WTC11 (cell line): ENCODE results near the gene FDXR. TPM values are rescaled to one million over a fixed set of nuclear protein-coding genes. Genes with fewer than 3 reads are reported as not detected.
A peak's percentile ranks its signal among the peaks of the same experiment; 100 is the strongest.

Experiments
- ATAC-seq: fragments of 200-7000 bp; cut with Tn5 transposase; 2 replicates; pipeline ENCODE4 v1.10.0; 2021; ENCODE audit warnings: mild to moderate bottlenecking, moderate library complexity
- CTCF ChIA-PET: fragments of 300-600 bp; sonication (Branson Sonifier 250); formaldehyde crosslinking; loops from one replicate; lab custom pipeline; 2021; ENCODE audit warnings: antibody characterized with exemption; lab: Charles Lee
- POLR2A ChIA-PET: fragments of 350-600 bp; sonication (Branson Sonifier 250); formaldehyde crosslinking; loops from one replicate; lab custom pipeline; 2021; ENCODE audit warnings: antibody characterized with exemption; lab: Charles Lee
- DNase-seq: peaks from one replicate; pipeline ENCODE4 v3.0.0; 2021; ENCODE audit warnings: low spot score
- H3K27ac Mint-ChIP-seq: 2 replicates; pipeline ENCODE4 v1.8.0; 2021; ENCODE audit warnings: mixed read lengths
- H3K27me3 Mint-ChIP-seq: 2 replicates; pipeline ENCODE4 v1.8.0; 2021; ENCODE audit warnings: low read depth, mild to moderate bottlenecking, moderate library complexity, mixed read lengths
- H3K36me3 Mint-ChIP-seq: 2 replicates; pipeline ENCODE4 v1.8.0; 2021; ENCODE audit warnings: mixed read lengths
- H3K4me1 Mint-ChIP-seq: 2 replicates; pipeline ENCODE4 v1.8.0; 2022; ENCODE audit warnings: mixed read lengths
- H3K4me3 Mint-ChIP-seq: 2 replicates; pipeline ENCODE4 v1.8.0; 2021; ENCODE audit warnings: mild to moderate bottlenecking, moderate library complexity, mixed read lengths
- H3K9me3 Mint-ChIP-seq: 2 replicates; pipeline ENCODE4 v1.8.0; 2021; ENCODE audit warnings: mixed read lengths
- ATF6 ChIP-seq: sonication (generic); formaldehyde crosslinking; IDR thresholded peaks from 2 replicates; pipeline ENCODE4 v1.8.1; 2023; ENCODE audit warnings: mild to moderate bottlenecking, missing genetic modification reagents
- CTCF ChIP-seq: fragments of 200-600 bp; IDR thresholded peaks from 2 replicates; pipeline ENCODE4 v1.8.0; 2022; ENCODE audit warnings: antibody characterized with exemption
- FOXP1 ChIP-seq: sonication (generic); formaldehyde crosslinking; IDR thresholded peaks from 2 replicates; pipeline ENCODE4 v1.8.0; 2022; ENCODE audit warnings: missing genetic modification reagents, mild to moderate bottlenecking, moderate library complexity, borderline replicate concordance
- GABPB1 ChIP-seq: sonication (generic); formaldehyde crosslinking; IDR thresholded peaks from 2 replicates; pipeline ENCODE4 v1.8.1; 2023; ENCODE audit warnings: mild to moderate bottlenecking, missing genetic modification reagents
- GTF2I ChIP-seq: fragments of 250-450 bp; sonication (Bioruptor Pico); conservative IDR thresholded peaks from 2 replicates; pipeline ENCODE4 v1.4.0; 2021; ENCODE audit warnings: mild to moderate bottlenecking
- HMGA2 ChIP-seq: fragments of 250-450 bp; sonication (Bioruptor Pico); IDR thresholded peaks from 2 replicates; pipeline ENCODE4 v1.4.0; 2021; ENCODE audit warnings: mild to moderate bottlenecking, moderate library complexity
- NFYB ChIP-seq: sonication (generic); formaldehyde crosslinking; conservative IDR thresholded peaks from 2 replicates; pipeline ENCODE4 v1.8.0; 2022; ENCODE audit warnings: low read depth, missing genetic modification reagents
- OVOL2 ChIP-seq: fragments of 250-450 bp; sonication (Bioruptor Pico); IDR thresholded peaks from 2 replicates; pipeline ENCODE4 v1.9.0; 2021; ENCODE audit warnings: mild to moderate bottlenecking, borderline replicate concordance
- PRRX2 ChIP-seq: fragments of 250-450 bp; sonication (Bioruptor Pico); IDR thresholded peaks from 2 replicates; pipeline ENCODE4 v1.8.0; 2021; ENCODE audit warnings: mild to moderate bottlenecking
- SMAD4 ChIP-seq: sonication (generic); formaldehyde crosslinking; IDR thresholded peaks from 2 replicates; pipeline ENCODE4 v1.8.0; 2022; ENCODE audit warnings: mild to moderate bottlenecking, missing genetic modification reagents
- SOX15 ChIP-seq: fragments of 250-450 bp; sonication (Bioruptor Pico); IDR thresholded peaks from 2 replicates; pipeline ENCODE4 v1.9.0; 2021; ENCODE audit warnings: mild to moderate bottlenecking
- TCF7 ChIP-seq: sonication (generic); formaldehyde crosslinking; IDR thresholded peaks from 2 replicates; pipeline ENCODE4 v1.8.0; 2022; ENCODE audit warnings: mild to moderate bottlenecking, low read depth, missing genetic modification reagents, moderate library complexity
- USF1 ChIP-seq: sonication (generic); formaldehyde crosslinking; IDR thresholded peaks from 2 replicates; pipeline ENCODE4 v1.8.0; 2022; ENCODE audit warnings: mild to moderate bottlenecking, missing genetic modification reagents
- ZBTB43 ChIP-seq: sonication (generic); formaldehyde crosslinking; IDR thresholded peaks from 2 replicates; pipeline ENCODE4 v1.8.1; 2023; ENCODE audit warnings: mild to moderate bottlenecking, missing genetic modification reagents
- ZNF281 ChIP-seq: sonication (generic); formaldehyde crosslinking; IDR thresholded peaks from 2 replicates; pipeline ENCODE4 v1.8.0; 2023; ENCODE audit warnings: mild to moderate bottlenecking, missing genetic modification reagents
- ZNF512 ChIP-seq: sonication (generic); formaldehyde crosslinking; IDR thresholded peaks from 2 replicates; pipeline ENCODE4 v1.8.1; 2022; ENCODE audit warnings: missing genetic modification reagents, borderline replicate concordance
- ZNF532 ChIP-seq: fragments of 250-450 bp; sonication (Bioruptor Pico); IDR thresholded peaks from 2 replicates; pipeline ENCODE4 v1.9.0; 2021; ENCODE audit warnings: mild to moderate bottlenecking, borderline replicate concordance
- total RNA-seq: library from RNA; stranded (reverse); gene quantifications from 3 replicates; pipeline ENCODE4 v1.2.3, GENCODE V29; 2021

FDXR gene
- total RNA-seq, 1 experiment from 2014 or later, result 52.8 TPM

- DNase-seq, result no peak
- POLR2A ChIA-PET, result no interaction called here
Observed at GRCh38 chr17:74877592-74878548, 5.1 kb upstream of the FDXR start.

More at GRCh38 chr17:74877592-74878548, 5.1 kb upstream of the FDXR start:
- CTCF ChIA-PET, result interaction anchor here (1.0 to 1.4 kb wide), 5 partner anchors 14 to 134 kb away, joined by 3 to 6 read pairs (median 3); no protein-coding TSS in a partner anchor
- Mint-ChIP-seq H3K36me3 (no peaks in the 10 kb centered on the region), H3K4me3 (no peak overlapping the region), H3K4me1 (peaks cover 7% of the 10 kb centered on the region), H3K9me3 (no peaks in the 10 kb centered on the region), H3K27ac (peak overlapping the region; percentile 71), H3K27me3 (peaks cover 5% of the 10 kb centered on the region; the same call in 1 of the 2 replicates)
- no peak for TF ChIP-seq GTF2I (CRISPR knock-in tag)
- TF ChIP-seq ZNF281 (CRISPR knock-in tag), result no peak
- TF ChIP-seq ATF6, result no peak
- no peak for TF ChIP-seq ZBTB43 (CRISPR knock-in tag)
- TF ChIP-seq USF1 (CRISPR knock-in tag), result no peak
- TF ChIP-seq TCF7, result no peak
- no peak for TF ChIP-seq ZNF532 (CRISPR knock-in tag)
- TF ChIP-seq HMGA2, result no peak
- no peak for TF ChIP-seq FOXP1
- TF ChIP-seq NFYB (CRISPR knock-in tag), result no peak
- TF ChIP-seq SOX15, result no peak
- TF ChIP-seq SMAD4 (CRISPR knock-in tag), result no peak
- TF ChIP-seq ZNF512 (CRISPR knock-in tag), result no peak
- TF ChIP-seq PRRX2 (CRISPR knock-in tag), result no peak
- TF ChIP-seq CTCF, result no peak
- TF ChIP-seq OVOL2 (CRISPR knock-in tag), result no peak
- TF ChIP-seq GABPB1 (CRISPR knock-in tag), result no peak
- no peak for ATAC-seq
